Rectal smooth muscle tissue (tissue), 1 donor: Measurements from ENCODE around the gene ALPK3.

Experiments used
- H3K27ac ChIP-seq: one replicate; pipeline ENCODE4 v1.7.0; 2013; ENCODE audit warnings: low read depth, low read length, inconsistent platforms
- H3K27me3 ChIP-seq: one replicate; pipeline ENCODE4 v1.7.0; 2013; ENCODE audit warnings: low read length; ENCODE audit not compliant: control insufficient read depth, insufficient read depth
- H3K36me3 ChIP-seq: one replicate; pipeline ENCODE4 v1.7.0; 2013; ENCODE audit warnings: low read length; ENCODE audit not compliant: control insufficient read depth, insufficient read depth
- H3K4me1 ChIP-seq: one replicate; pipeline ENCODE4 v1.7.0; 2013; ENCODE audit warnings: low read length; ENCODE audit not compliant: control insufficient read depth, insufficient read depth
- H3K4me3 ChIP-seq: one replicate; pipeline ENCODE4 v1.7.0; 2013; ENCODE audit warnings: low read length
- H3K9ac ChIP-seq: one replicate; pipeline ENCODE4 v1.7.0; 2013; ENCODE audit warnings: low read length

The ALPK3 gene

GRCh38 chr15:84861781-84862180, 44.6 kb downstream of the ALPK3 start:
- no peaks in the 10 kb centered on the region for H3K27me3 ChIP-seq
- H3K36me3 ChIP-seq = peaks cover 3% of the 10 kb centered on the region
- H3K4me1 ChIP-seq = no peaks in the 10 kb centered on the region
- no peak overlapping the region for H3K4me3 ChIP-seq
- H3K9ac ChIP-seq = no peak overlapping the region
- H3K27ac ChIP-seq = no peak overlapping the region

- Histone ChIP-seq H3K27ac (no peak overlapping the region), H3K4me3 (no peak overlapping the region), H3K4me1 (no peaks in the 10 kb centered on the region), H3K27me3 (no peaks in the 10 kb centered on the region), H3K9ac (no peak overlapping the region), H3K36me3 (peaks cover 3% of the 10 kb centered on the region)
These were observed 45.2 kb downstream of the ALPK3 start for GRCh38 chr15:84862214-84862975.

- Histone ChIP-seq H3K9ac (no peak overlapping the region), H3K4me3 (no peak overlapping the region), H3K4me1 (no peaks in the 10 kb centered on the region), H3K27me3 (no peaks in the 10 kb centered on the region), H3K27ac (no peak overlapping the region), H3K36me3 (peaks cover 3% of the 10 kb centered on the region)
These were observed 46.6 kb downstream of the ALPK3 start for GRCh38 chr15:84863565-84864443.

GRCh38 chr15:84864444-84864795, 47.3 kb downstream of the ALPK3 start:
- H3K4me1 ChIP-seq = no peaks in the 10 kb centered on the region
- H3K4me3 ChIP-seq = peak overlapping the region; percentile 27
- H3K27me3 ChIP-seq = no peaks in the 10 kb centered on the region
- H3K27ac ChIP-seq = no peak overlapping the region
- H3K36me3 ChIP-seq = peaks cover 3% of the 10 kb centered on the region
- no peak overlapping the region for H3K9ac ChIP-seq

GRCh38 chr15:84865074-84865569, 48.0 kb downstream of the ALPK3 start:
- Histone ChIP-seq H3K9ac (no peak overlapping the region), H3K27ac (no peak overlapping the region), H3K4me3 (no peak overlapping the region), H3K4me1 (no peaks in the 10 kb centered on the region), H3K27me3 (no peaks in the 10 kb centered on the region), H3K36me3 (peaks cover 3% of the 10 kb centered on the region)

GRCh38 chr15:84868037-84868880, 51.1 kb downstream of the ALPK3 start:
- H3K9ac ChIP-seq = no peak overlapping the region
- H3K27me3 ChIP-seq = no peaks in the 10 kb centered on the region
- H3K27ac ChIP-seq = no peak overlapping the region
- no peak overlapping the region for H3K4me3 ChIP-seq
- no peaks in the 10 kb centered on the region for H3K4me1 ChIP-seq
- peaks cover 3% of the 10 kb centered on the region for H3K36me3 ChIP-seq

- Histone ChIP-seq H3K4me1 (no peaks in the 10 kb centered on the region), H3K9ac (no peak overlapping the region), H3K27ac (no peak overlapping the region), H3K36me3 (no peaks in the 10 kb centered on the region), H3K27me3 (no peaks in the 10 kb centered on the region), H3K4me3 (no peak overlapping the region)
These were observed 52.4 kb downstream of the ALPK3 start for GRCh38 chr15:84869510-84869909.

- H3K36me3 ChIP-seq = no peaks in the 10 kb centered on the region
- no peak overlapping the region for H3K4me3 ChIP-seq
- no peaks in the 10 kb centered on the region for H3K27me3 ChIP-seq
- H3K9ac ChIP-seq = no peak overlapping the region
- no peak overlapping the region for H3K27ac ChIP-seq
- no peaks in the 10 kb centered on the region for H3K4me1 ChIP-seq
These were observed 54.4 kb downstream of the ALPK3 start for GRCh38 chr15:84871428-84871985.

GRCh38 chr15:84872009-84872910, 55.1 kb downstream of the ALPK3 start:
- no peaks in the 10 kb centered on the region for H3K36me3 ChIP-seq
- H3K9ac ChIP-seq = no peak overlapping the region
- no peaks in the 10 kb centered on the region for H3K4me1 ChIP-seq
- no peak overlapping the region for H3K27ac ChIP-seq
- no peak overlapping the region for H3K4me3 ChIP-seq
- H3K27me3 ChIP-seq = no peaks in the 10 kb centered on the region

GRCh38 chr15:84873997-84874396, 56.8 kb downstream of the ALPK3 start:
- no peak overlapping the region for H3K4me3 ChIP-seq
- no peaks in the 10 kb centered on the region for H3K27me3 ChIP-seq
- H3K9ac ChIP-seq = no peak overlapping the region
- no peaks in the 10 kb centered on the region for H3K36me3 ChIP-seq
- peaks cover 2% of the 10 kb centered on the region for H3K4me1 ChIP-seq
- H3K27ac ChIP-seq = no peak overlapping the region

GRCh38 chr15:84874981-84875699, 58.0 kb downstream of the ALPK3 start:
- H3K27ac ChIP-seq = no peak overlapping the region
- no peak overlapping the region for H3K4me3 ChIP-seq
- H3K4me1 ChIP-seq = peaks cover 2% of the 10 kb centered on the region
- H3K36me3 ChIP-seq = no peaks in the 10 kb centered on the region
- H3K9ac ChIP-seq = no peak overlapping the region
- no peaks in the 10 kb centered on the region for H3K27me3 ChIP-seq
